Measurements from ENCODE around the gene MND1. TPM values are rescaled to one million over a fixed set of nuclear protein-coding genes. Genes with fewer than 3 reads are reported as not detected.

The MND1 gene
- total RNA-seq, 2 experiments from 2014 or later: 59.4 to 101 TPM

- no peaks in the 10 kb centered on the region for H3K9me2 ChIP-seq (ENCODE audit: insufficient read depth, low read length)
- POLR2A ChIA-PET: interaction anchor here (0.8 to 5.7 kb wide), 7 partner anchors 11 to 118 kb away, joined by 3 to 60 read pairs (median 11); no protein-coding TSS in a partner anchor
- CTCF ChIA-PET (ENCODE audit: unreplicated experiment): interaction anchor here (1.1 to 1.3 kb wide), 2 partner anchors 32 to 36 kb away, joined by 3 to 4 read pairs; no protein-coding TSS in a partner anchor
- peaks cover 16% of the 10 kb centered on the region for H4K20me1 ChIP-seq (ENCODE audit: insufficient read depth, low read length)
- H3K79me2 ChIP-seq (ENCODE audit: insufficient read depth, low read depth, low read length): peaks cover 33% of the 10 kb centered on the region
- no peak for DNase-seq (ENCODE audit: low spot score)
- peak overlapping the region; percentile 55; the same call in 1 of the 2 replicates for H2AFZ ChIP-seq (ENCODE audit: low read length)
- peaks cover 26% of the 10 kb centered on the region for H3K36me3 ChIP-seq (ENCODE audit: insufficient read depth, low read length)
- peak overlapping the region; percentile 95 for H3K4me2 ChIP-seq (ENCODE audit: low read length)
- intact Hi-C loops (cut with micrococcal nuclease; ENCODE audit: unreplicated experiment): no loop called here
- peak overlapping the region; percentile 89 for H3K27ac ChIP-seq (ENCODE audit: low read depth, low read length, poor library complexity, severe bottlenecking)
- BruUV-seq (replicated peaks): no TSS peak
- peaks cover 31% of the 10 kb centered on the region for H3K4me1 ChIP-seq (ENCODE audit: insufficient read depth, low read length, poor library complexity, severe bottlenecking)
- TF ChIP-seq EZH2phosphoT487 (IDR thresholded peaks at IDR 0.05; ENCODE audit: borderline replicate concordance, low read depth, low read length) (no peak), CTCF (conservative IDR thresholded peaks at IDR 0.05; ENCODE audit: low read length) (no peak)
- no peaks in the 10 kb centered on the region for H3K9me3 ChIP-seq (ENCODE audit: low read length)
- H3K4me3 ChIP-seq (ENCODE audit: low read depth, low read length, poor library complexity, severe bottlenecking): peak overlapping the region; percentile 69
Measured at GRCh38 chr4:153464068-153464467, 119.6 kb downstream of the MND1 start.

Small RNAs within 50 kb of the gene (small RNA-seq; reads per million reads assigned to genes)
- not detected for gene RN7SL419P

Other genes with a start within 250 kb of the MND1 start
- 0.06 and 0.46 TPM in 2 replicates for gene TRIM2, start 140.2 kb upstream of the MND1 start, total RNA-seq (2014; rRNA removed; shearing (Covaris generic))
- 0.29 TPM in 1 of 2 replicates, not detected in the other for gene TRIM2, start 140.2 kb upstream of the MND1 start, total RNA-seq (2022)
- 98.7 and 148 TPM in 2 replicates for gene TMEM131L, start 121.7 kb downstream of the MND1 start, total RNA-seq (2014; rRNA removed; shearing (Covaris generic))
- 133 and 169 TPM in 2 replicates for gene TMEM131L, start 121.7 kb downstream of the MND1 start, total RNA-seq (2022)

All from OCI-LY7 (cell line).